ENCODE measurements around the gene SETD1A. TPM values are rescaled to one million over a fixed set of nuclear protein-coding genes. Genes with fewer than 3 reads are reported as not detected.

Gene SETD1A
- total and polyA plus RNA-seq, 2 of the 4 experiments (the other 2 are of a cell fraction) = 0.54 to 5.8 TPM

GRCh38 chr16:30926937-30927788, 30.4 kb upstream of the SETD1A start:
- 95% methylated on average over 4 of the region's 22 CpGs; no CpG with 5 or more reads in 1 of the 2 experiments for WGBS, 2 experiments (ENCODE audit: extremely low coverage in 2 of 2, insufficient read length in 1 of 2)
- H3K79me1 ChIP-seq (ENCODE audit: low read depth in 1 of 2, low read length in 2 of 2) = peaks cover 0 to 41% of the 10 kb centered on the region in 2 experiments; a peak in 2 of 4 replicates
- in situ Hi-C loops (cut with MboI; ENCODE audit: low sequenced_read_pairs) (no loop called here), intact Hi-C loops (cut with micrococcal nuclease) (no loop called here), dilution Hi-C loops (cut with HindIII; ENCODE audit: low sequenced_read_pairs, unreplicated experiment) (no loop called here)
- no peak overlapping the region for H3K14ac ChIP-seq (replicated peaks; ENCODE audit: low read depth, low read length)
- DNase-seq = no peak
- H4K20me1 ChIP-seq (ENCODE audit: insufficient read depth, low read length) = peaks cover 4% of the 10 kb centered on the region; the same call in 1 of the 2 replicates
- no TSS peak for BruUV-seq (replicated peaks)
- peaks cover 35% of the 10 kb centered on the region for H3K36me3 ChIP-seq (ENCODE audit: control insufficient read depth, insufficient read depth, low read length)
- no peak overlapping the region for H3K4ac ChIP-seq (ENCODE audit: low read depth, low read length)
- no peaks in the 10 kb centered on the region for H3K27me3 ChIP-seq (ENCODE audit: control insufficient read depth, insufficient read depth, low read length)
- no peak overlapping the region for H2AFZ ChIP-seq (replicated peaks; ENCODE audit: low read length, poor library complexity)
- no peak overlapping the region for H2AK5ac ChIP-seq (ENCODE audit: low read depth, low read length)
- H3K18ac ChIP-seq (ENCODE audit: low read depth, low read length) = no peak overlapping the region
- H4K91ac ChIP-seq (ENCODE audit: insufficient read depth, low read depth, low read length) = no peak overlapping the region
- no peak for TF ChIP-seq BHLHE40 (IDR thresholded peaks at IDR 0.05; ENCODE audit: low read depth, low read length)
- TF ChIP-seq USF2 (IDR thresholded peaks at IDR 0.05; ENCODE audit: low read depth, low read length) = no peak
- no peak for TF ChIP-seq MXI1 (IDR thresholded peaks at IDR 0.05; ENCODE audit: borderline replicate concordance, low read depth, low read length)
- no peak for TF ChIP-seq CEBPB (IDR thresholded peaks at IDR 0.05; ENCODE audit: low read depth, low read length)
- no peak for TF ChIP-seq FOS (IDR thresholded peaks at IDR 0.05; ENCODE audit: low read depth, low read length)
- TF ChIP-seq CHD1 (IDR thresholded peaks at IDR 0.05; ENCODE audit: low read depth, low read length) = no peak
- TF ChIP-seq MAFK (IDR thresholded peaks at IDR 0.05; ENCODE audit: low read depth, low read length) = no peak
- TF ChIP-seq RAD21 (IDR thresholded peaks at IDR 0.05; ENCODE audit: low read length) = no peak
- TF ChIP-seq POLR2A (IDR thresholded peaks at IDR 0.05; ENCODE audit: low read depth, low read length) = no peak
- H3K9me1 ChIP-seq (ENCODE audit: insufficient read depth, low read length) = no peaks in the 10 kb centered on the region
- no peak overlapping the region for H4K8ac ChIP-seq (ENCODE audit: low read depth in 2 of 2, low read length in 2 of 2)
- no peak overlapping the region for H2BK5ac ChIP-seq (ENCODE audit: low read depth, low read length, poor library complexity, severe bottlenecking)
- no peak overlapping the region for H3K27ac ChIP-seq (ENCODE audit: insufficient read depth, low read length)
- peaks cover 2% of the 10 kb centered on the region; the same call in 1 of the 2 replicates for H3K4me1 ChIP-seq (ENCODE audit: control insufficient read depth, insufficient read depth, low read length)
- H3K4me3 ChIP-seq (ENCODE audit: insufficient read depth, low read depth, low read length) = no peak overlapping the region
- H4K5ac ChIP-seq (ENCODE audit: low read depth, low read length) = no peak overlapping the region
- no peak overlapping the region for H2BK15ac ChIP-seq (ENCODE audit: low read depth, low read length)
- no peaks in the 10 kb centered on the region for H3K9me3 ChIP-seq (ENCODE audit: control insufficient read depth, insufficient read depth, low read length)
- H3K56ac ChIP-seq (ENCODE audit: extremely low read depth, insufficient read depth, low read length) = no peak overlapping the region
- H2BK20ac ChIP-seq (ENCODE audit: low read depth, low read length) = no peak overlapping the region
- H2AK9ac ChIP-seq (replicated peaks; ENCODE audit: low read depth, low read length, poor library complexity) = peak overlapping the region; percentile 51
- ATAC-seq (ENCODE audit: low read depth) = no peak
- CTCF ChIA-PET = no interaction called here
- POLR2A ChIA-PET (ENCODE audit: unreplicated experiment) = no interaction called here
- no peak overlapping the region for H3K23ac ChIP-seq (ENCODE audit: low read depth, low read length)
- H2BK120ac ChIP-seq (ENCODE audit: low read depth, low read length) = no peak overlapping the region
- H3K9ac ChIP-seq (ENCODE audit: low read depth, low read length) = no peak overlapping the region
- no peak overlapping the region for H3K4me2 ChIP-seq (ENCODE audit: low read depth, low read length)

Measured in IMR-90 (cell line).